Activated CD4-positive, alpha-beta T cell treated with anti-CD3 and anti-CD28 coated beads, Interleukin-2, amount 10 ng/mL, durations not matched to agents 7 days and 5 days (primary cell): ENCODE data around the gene TEX14. TPM values are rescaled to one million over a fixed set of nuclear protein-coding genes. Genes with fewer than 3 reads are reported as not detected.
A peak's percentile ranks its signal among the peaks of the same experiment; 100 is the strongest.
"Not testable (repeated sequence)": the region's sequence is repeated elsewhere in the genome, so short reads cannot be mapped to it uniquely, and the experiment has no call there.

ENCODE experiments used
- CTCF ChIA-PET: fragments of 350-600 bp; sonication (Branson Sonifier 250); formaldehyde crosslinking; loops from one replicate; lab custom pipeline; 2021; ENCODE audit warnings: antibody characterized with exemption; lab: Charles Lee
- POLR2A ChIA-PET: fragments of 350-600 bp; sonication (Branson Sonifier 250); formaldehyde crosslinking; loops from one replicate; lab custom pipeline; 2021; ENCODE audit warnings: antibody characterized with exemption; lab: Charles Lee
- DNase-seq: peaks from one replicate; pipeline ENCODE4 v3.0.0-alpha.2; 2020
- H3K27ac Mint-ChIP-seq: one replicate; pipeline ENCODE4 v1.8.0; 2021; ENCODE audit warnings: mild to moderate bottlenecking, moderate library complexity, mixed read lengths
- H3K27me3 Mint-ChIP-seq: one replicate; pipeline ENCODE4 v1.8.0; 2021; ENCODE audit warnings: mixed read lengths
- H3K36me3 Mint-ChIP-seq: one replicate; pipeline ENCODE4 v1.8.0; 2021; ENCODE audit warnings: low read depth, mixed read lengths
- H3K4me1 Mint-ChIP-seq: one replicate; pipeline ENCODE4 v1.8.0; 2021; ENCODE audit warnings: mixed read lengths
- H3K4me3 Mint-ChIP-seq: one replicate; pipeline ENCODE4 v1.8.0; 2021; ENCODE audit warnings: mild to moderate bottlenecking, moderate library complexity, mixed read lengths
- H3K9me3 Mint-ChIP-seq: one replicate; pipeline ENCODE4 v1.8.0; 2021; ENCODE audit warnings: mixed read lengths
- total RNA-seq, 2 experiments: library from RNA; stranded (reverse); gene quantifications; one replicate each; pipeline ENCODE4 v1.2.3, GENCODE V29; 2021

TEX14 gene
- total RNA-seq, 2 experiments from 2014 or later = 0.27 to 0.50 TPM

DNA sequence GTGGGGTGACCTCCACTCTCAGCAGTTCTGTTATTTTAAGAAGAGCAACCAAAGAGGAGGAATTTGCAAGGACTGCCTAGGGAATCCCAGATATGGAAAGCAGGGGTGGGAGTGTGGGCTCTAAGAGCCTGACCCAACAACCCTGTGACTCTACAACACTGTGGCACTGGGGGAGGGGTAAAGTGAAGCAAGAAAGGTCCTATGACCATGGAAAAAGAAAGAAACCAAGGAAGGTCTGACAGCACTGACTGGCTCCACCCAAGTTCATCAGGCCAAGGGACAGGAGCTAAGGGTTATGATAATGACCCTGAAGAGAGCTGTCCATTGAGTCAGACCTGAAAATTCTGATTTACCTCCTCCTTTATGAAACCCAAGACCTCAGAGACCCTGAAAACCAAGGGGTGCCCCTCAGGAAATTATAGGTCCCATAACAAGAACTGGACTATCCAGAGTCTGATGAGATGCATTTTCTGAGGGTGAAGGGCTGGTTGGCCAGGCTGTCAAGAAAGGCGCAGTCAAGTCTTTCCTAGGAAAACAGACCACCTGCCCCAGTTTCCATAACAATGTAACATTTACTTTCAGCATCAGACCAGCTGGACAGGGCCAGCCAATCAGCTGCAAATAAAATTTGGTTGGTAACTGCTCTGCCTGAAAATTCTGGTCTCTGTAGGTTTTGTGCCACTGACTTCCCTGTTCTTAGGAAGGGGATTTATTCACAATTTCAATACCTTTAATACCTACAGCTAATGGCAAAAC, 123.6 kb downstream of the TEX14 start:
- no peaks in the 10 kb centered on the region for H3K9me3 Mint-ChIP-seq
- no peak overlapping the region for H3K27ac Mint-ChIP-seq
- peaks cover 2% of the 10 kb centered on the region for H3K4me1 Mint-ChIP-seq
- no peaks in the 10 kb centered on the region for H3K36me3 Mint-ChIP-seq
- no peak for DNase-seq
- H3K27me3 Mint-ChIP-seq = peaks cover 15% of the 10 kb centered on the region
- POLR2A ChIA-PET = no interaction called here
- CTCF ChIA-PET = interaction anchor here (0.5 to 1.4 kb wide), 3 partner anchors 13 to 121 kb away, joined by 3 read pairs; no protein-coding TSS in a partner anchor
- H3K4me3 Mint-ChIP-seq = no peak overlapping the region

DNA sequence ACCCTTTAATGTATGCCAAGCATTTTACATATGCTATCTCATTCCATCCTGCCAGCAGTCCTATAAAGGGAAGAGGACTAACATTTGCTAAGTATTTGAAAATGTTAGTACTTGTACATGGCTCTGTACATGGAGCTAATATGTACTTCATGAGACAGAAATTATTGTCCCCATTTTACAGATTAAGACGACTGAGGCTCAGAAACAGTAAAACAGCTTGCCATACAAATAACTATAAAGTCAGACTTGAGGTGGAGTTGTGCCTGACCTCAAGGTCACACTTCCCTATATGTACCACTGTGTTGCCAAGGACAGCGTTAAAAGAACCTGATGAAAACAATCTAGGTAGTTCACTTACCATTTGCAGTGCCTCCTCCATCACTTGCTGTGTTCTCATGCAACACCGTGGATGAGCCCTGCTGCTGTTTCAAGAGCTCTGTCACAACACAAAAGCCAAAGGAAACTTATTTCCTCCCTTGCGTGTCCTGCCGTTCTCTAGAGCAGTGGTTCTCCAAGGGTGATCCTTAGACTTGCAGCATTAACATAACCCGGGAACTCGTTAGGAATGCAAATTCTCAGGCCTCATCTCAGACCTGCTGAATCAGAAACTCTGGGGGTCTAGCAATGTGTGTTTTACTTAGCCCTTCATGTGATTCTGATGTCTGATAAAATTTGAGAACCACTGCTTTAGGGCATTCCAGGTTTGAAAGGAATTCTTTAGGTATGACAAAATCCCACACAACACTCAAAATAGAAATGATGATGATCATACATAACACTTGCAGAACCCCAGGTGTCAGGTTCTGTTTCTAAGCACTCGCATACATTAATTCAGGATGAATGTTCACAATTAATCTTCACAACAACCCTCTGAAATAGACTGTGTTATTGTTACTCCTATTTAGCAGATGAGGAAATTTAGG, 126.2 kb downstream of the TEX14 start:
- DNase-seq = no peak
- CTCF ChIA-PET = interaction anchor here (1.0 kb wide), 1 partner anchor 8 kb away, joined by 4 read pairs; no protein-coding TSS in a partner anchor
- Mint-ChIP-seq H3K4me3 (no peak overlapping the region), H3K9me3 (no peaks in the 10 kb centered on the region), H3K4me1 (peaks cover 2% of the 10 kb centered on the region), H3K36me3 (no peaks in the 10 kb centered on the region), H3K27me3 (peaks cover 15% of the 10 kb centered on the region), H3K27ac (no peak overlapping the region)
- POLR2A ChIA-PET = no interaction called here

DNA sequence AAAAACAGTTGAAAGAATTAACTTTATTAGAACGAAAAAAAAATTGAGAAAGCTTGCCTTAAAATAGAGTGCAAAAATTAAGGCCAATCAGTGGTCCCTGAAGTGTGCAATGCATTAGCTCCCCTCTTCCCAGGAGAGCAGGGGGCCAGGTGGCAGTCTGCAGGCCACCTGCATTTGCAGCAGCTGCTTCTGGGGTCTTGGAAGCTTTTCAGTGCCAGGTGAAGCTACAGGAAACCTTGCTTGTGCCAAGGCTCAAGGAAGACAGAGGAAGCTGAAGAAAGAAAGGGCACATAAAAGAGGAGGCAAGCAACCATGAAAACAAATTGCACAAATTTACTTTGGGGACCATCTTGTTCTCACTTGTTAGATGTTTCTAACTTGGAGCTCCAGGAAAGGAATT, 126.9 kb downstream of the TEX14 start:
- H3K27ac Mint-ChIP-seq = no peak overlapping the region
- ChIA-PET CTCF (interaction anchor here (1.0 kb wide), 1 partner anchor 9 kb away, joined by 4 read pairs; no protein-coding TSS in a partner anchor), POLR2A (no interaction called here)
- H3K27me3 Mint-ChIP-seq = peaks cover 17% of the 10 kb centered on the region
- no peak for DNase-seq
- no peaks in the 10 kb centered on the region for H3K9me3 Mint-ChIP-seq
- H3K4me1 Mint-ChIP-seq = peaks cover 2% of the 10 kb centered on the region
- H3K4me3 Mint-ChIP-seq = no peak overlapping the region
- H3K36me3 Mint-ChIP-seq = no peaks in the 10 kb centered on the region

DNA sequence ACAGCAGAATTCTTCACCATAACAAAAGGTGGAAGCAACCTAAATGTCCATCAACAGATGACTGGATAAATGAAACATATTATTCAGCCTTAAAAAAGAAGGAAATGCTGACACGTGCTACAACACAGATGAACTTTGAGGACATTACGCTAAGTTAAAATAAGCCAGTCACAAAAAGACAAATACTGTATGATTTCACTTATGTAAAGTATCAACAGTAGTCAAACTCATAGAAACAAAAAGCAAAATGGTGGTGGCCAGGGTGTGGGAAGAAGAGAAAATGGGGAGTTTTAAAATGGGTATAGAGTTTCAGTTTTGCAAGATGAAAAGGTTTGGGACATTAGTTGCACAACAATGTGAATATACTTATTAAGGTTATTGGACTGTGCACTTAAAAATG, 127.6 kb downstream of the TEX14 start:
- no peak overlapping the region for H3K27ac Mint-ChIP-seq
- peaks cover 13% of the 10 kb centered on the region for H3K27me3 Mint-ChIP-seq
- no peak for DNase-seq
- no peak overlapping the region for H3K4me3 Mint-ChIP-seq
- ChIA-PET POLR2A (no interaction called here), CTCF (interaction anchor here (1.0 kb wide), 1 partner anchor 10 kb away, joined by 4 read pairs; no protein-coding TSS in a partner anchor)
- no peaks in the 10 kb centered on the region for H3K9me3 Mint-ChIP-seq
- H3K36me3 Mint-ChIP-seq = no peaks in the 10 kb centered on the region
- peaks cover 2% of the 10 kb centered on the region for H3K4me1 Mint-ChIP-seq

DNA sequence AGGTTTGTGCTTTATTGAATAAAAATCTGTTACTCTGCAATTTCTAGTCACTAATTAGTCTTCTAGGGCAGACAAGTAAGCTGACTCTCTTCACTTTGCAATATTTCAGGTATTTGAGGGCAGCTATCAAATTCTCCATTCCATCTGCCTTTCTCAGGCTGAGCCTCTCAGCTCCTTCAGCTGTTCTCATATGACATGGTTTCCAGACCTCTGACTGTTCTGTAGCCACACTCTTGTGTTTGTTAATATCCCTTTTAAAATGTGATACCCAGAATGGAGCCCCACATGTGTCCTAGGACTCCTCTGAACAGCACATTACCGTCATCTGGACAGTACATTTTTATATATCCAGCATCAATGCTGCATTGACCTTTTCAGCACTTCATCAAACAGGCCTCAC, 131.3 kb downstream of the TEX14 start:
- H3K9me3 Mint-ChIP-seq = no peaks in the 10 kb centered on the region
- DNase-seq = no peak
- no peak overlapping the region for H3K27ac Mint-ChIP-seq
- H3K27me3 Mint-ChIP-seq = peaks cover 4% of the 10 kb centered on the region
- POLR2A ChIA-PET = interaction anchor here (0.6 kb wide), 1 partner anchor 15 kb away, joined by 4 read pairs; no protein-coding TSS in a partner anchor
- CTCF ChIA-PET = no interaction called here
- H3K36me3 Mint-ChIP-seq = no peaks in the 10 kb centered on the region
- H3K4me1 Mint-ChIP-seq = peaks cover 15% of the 10 kb centered on the region
- H3K4me3 Mint-ChIP-seq = no peak overlapping the region

DNA sequence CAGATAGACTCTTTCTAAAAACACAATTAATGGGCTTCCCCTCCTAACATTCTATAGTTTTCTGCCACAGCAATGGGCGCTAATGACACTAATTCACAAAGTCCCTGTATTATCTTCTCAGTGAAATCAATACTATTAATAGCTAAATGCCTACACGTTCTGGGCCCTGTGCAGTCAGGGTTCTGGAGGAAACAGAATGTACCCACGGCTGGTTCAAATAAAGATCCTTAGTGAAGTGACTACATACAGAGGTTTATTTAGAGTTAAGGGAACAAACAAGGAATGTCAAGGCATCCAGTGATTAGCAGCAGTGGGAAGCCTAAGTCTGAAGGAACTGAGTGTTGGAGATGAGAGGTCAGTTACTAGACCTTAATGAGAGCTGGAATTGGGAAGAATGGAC, 133.9 kb downstream of the TEX14 start:
- no peak overlapping the region for H3K27ac Mint-ChIP-seq
- H3K4me1 Mint-ChIP-seq = peaks cover 13% of the 10 kb centered on the region
- peaks cover 2% of the 10 kb centered on the region for H3K27me3 Mint-ChIP-seq
- CTCF ChIA-PET = interaction anchor here (1.6 kb wide), 1 partner anchor 10 kb away, joined by 5 read pairs; no protein-coding TSS in a partner anchor
- H3K9me3 Mint-ChIP-seq = no peaks in the 10 kb centered on the region
- no peaks in the 10 kb centered on the region for H3K36me3 Mint-ChIP-seq
- POLR2A ChIA-PET = no interaction called here
- no peak for DNase-seq
- no peak overlapping the region for H3K4me3 Mint-ChIP-seq

DNA sequence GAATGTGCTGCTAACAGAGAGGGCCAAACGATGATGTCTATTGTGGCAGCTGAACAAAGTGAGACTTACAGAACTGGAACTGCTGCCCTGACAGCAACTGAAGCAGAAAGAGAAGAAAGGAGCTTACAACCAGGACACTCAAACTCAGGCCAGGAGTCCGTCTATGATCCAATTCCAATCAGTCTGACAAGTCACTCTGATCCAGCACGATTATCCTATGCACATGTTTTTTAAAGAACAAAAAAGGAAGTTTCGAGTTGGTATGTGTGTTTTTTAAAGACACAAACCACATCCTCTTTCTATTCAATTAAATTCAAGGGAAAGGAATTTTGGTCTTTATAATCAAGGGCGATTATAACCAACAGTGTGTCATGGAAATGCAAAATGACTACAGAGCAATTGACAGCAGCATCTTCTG, 135.0 kb downstream of the TEX14 start:
- Mint-ChIP-seq H3K36me3 (no peaks in the 10 kb centered on the region), H3K27ac (peak overlapping the region; percentile 58), H3K4me1 (peaks cover 13% of the 10 kb centered on the region), H3K27me3 (peaks cover 5% of the 10 kb centered on the region), H3K9me3 (no peaks in the 10 kb centered on the region), H3K4me3 (no peak overlapping the region)
- CTCF ChIA-PET = no interaction called here
- no peak for DNase-seq
- POLR2A ChIA-PET = no interaction called here

DNA sequence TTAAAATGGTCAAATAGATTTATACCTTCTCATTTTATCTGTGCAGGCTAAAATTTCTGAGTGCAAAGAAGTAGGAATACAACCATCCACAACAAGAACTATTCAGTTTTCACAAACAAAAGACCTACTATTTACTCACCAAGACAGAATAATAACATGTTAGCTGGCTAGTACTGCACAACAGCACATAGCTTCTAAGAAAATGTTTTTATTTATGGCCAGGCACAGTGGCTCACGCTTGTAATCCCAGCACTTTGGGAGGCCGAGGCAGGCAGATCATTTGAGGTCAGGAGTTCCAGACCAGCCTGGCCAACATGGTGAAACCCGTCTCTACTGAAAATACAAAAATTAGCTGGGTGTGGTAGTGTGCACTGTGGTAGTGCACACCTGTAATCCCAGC, 136.7 kb downstream of the TEX14 start:
- H3K9me3 Mint-ChIP-seq, POLR2A ChIA-PET, DNase-seq, H3K36me3 Mint-ChIP-seq, H3K4me3 Mint-ChIP-seq, H3K27me3 Mint-ChIP-seq, H3K27ac Mint-ChIP-seq: not testable (repeated sequence)
- CTCF ChIA-PET = interaction anchor here (1.2 kb wide), 1 partner anchor 22 kb away, joined by 3 read pairs; no protein-coding TSS in a partner anchor
- peaks cover 13% of the 10 kb centered on the region for H3K4me1 Mint-ChIP-seq

DNA sequence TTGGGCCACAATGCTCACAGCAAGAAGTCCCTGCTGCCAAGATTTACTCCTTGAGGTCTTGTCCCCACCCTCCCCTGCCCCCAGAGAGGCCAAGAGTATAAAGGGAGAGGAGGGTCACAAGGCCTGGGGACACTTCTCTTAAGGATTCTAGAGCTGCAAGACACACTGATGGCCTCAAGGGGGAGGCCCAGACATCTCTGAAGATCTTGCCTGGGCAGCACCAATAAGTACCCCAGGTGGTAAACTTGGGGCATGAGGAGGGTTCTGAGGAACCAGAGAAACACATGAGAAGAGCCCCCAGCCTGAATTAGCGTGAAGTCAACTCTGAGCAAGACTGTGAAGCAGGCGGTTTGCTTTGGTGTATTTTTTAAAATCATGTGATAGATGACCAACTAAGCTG, 150.6 kb downstream of the TEX14 start:
- DNase-seq = no peak
- H3K4me3 Mint-ChIP-seq = no peak overlapping the region
- ChIA-PET CTCF (interaction anchor here (1.6 to 3.3 kb wide), 2 partner anchors 8 to 10 kb away, joined by 4 to 16 read pairs; no protein-coding TSS in a partner anchor), POLR2A (interaction anchor here (1.2 kb wide), 1 partner anchor 91 kb away, joined by 3 read pairs; no protein-coding TSS in a partner anchor)
- H3K27me3 Mint-ChIP-seq = peaks cover 9% of the 10 kb centered on the region
- H3K4me1 Mint-ChIP-seq = no peaks in the 10 kb centered on the region
- H3K9me3 Mint-ChIP-seq = no peaks in the 10 kb centered on the region
- H3K27ac Mint-ChIP-seq = no peak overlapping the region
- no peaks in the 10 kb centered on the region for H3K36me3 Mint-ChIP-seq

DNA sequence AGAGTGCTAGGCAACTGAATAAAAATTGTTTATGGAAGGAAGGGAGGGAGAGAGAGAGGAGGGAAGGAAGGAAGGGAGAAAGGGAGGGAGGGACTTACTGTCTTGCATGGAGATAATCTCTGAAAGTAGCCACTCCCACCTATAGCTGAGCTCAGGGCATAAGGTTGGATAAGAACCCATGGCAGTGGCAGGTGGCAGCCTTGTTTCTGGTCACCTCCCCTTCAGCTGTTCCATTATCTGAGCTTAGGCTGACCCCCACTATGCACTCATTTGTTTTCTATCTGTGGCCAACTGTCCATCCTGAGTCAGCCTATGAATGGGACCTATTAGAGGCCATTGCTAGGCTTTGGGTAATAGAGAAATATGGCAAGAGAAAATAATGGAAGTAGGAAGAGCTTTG, 152.1 kb downstream of the TEX14 start:
- DNase-seq = no peak
- Mint-ChIP-seq H3K27ac (no peak overlapping the region), H3K27me3 (peaks cover 20% of the 10 kb centered on the region), H3K4me3 (no peak overlapping the region), H3K36me3 (no peaks in the 10 kb centered on the region), H3K9me3 (no peaks in the 10 kb centered on the region), H3K4me1 (no peaks in the 10 kb centered on the region)
- ChIA-PET CTCF (interaction anchor here (0.6 to 3.3 kb wide), 3 partner anchors 12 to 1661 kb away, joined by 4 to 16 read pairs (median 4); no protein-coding TSS in a partner anchor), POLR2A (no interaction called here)

DNA sequence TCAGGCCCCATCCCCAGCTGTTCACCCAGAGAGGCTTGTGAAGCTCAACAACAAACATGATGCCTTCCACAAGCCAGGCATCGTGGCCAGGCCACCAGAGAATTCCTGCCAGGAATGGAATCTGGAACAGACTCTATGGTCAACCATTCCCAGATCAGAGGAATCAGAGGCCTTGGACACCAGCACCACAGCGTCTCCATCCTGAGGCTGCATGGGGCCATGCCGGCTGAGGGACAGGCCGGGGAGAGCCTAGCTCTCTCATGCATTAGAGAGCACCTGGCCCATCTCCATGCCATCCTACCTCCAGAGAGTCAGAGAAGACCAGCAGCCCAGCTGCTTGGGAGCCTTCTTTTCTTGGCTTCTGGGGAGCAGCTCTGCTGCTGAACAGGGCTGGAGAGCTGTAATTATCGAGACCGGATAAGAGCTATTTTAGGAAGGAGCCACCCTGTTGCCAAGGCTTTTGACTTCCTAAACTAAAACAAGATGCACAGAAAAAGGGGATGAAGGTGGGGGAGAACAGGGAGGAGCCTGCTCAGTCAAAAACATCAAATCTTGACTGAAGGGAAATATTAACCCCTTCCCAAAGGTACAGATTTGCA, 152.9 kb downstream of the TEX14 start:
- H3K27ac Mint-ChIP-seq = no peak overlapping the region
- H3K9me3 Mint-ChIP-seq = no peaks in the 10 kb centered on the region
- ChIA-PET POLR2A (no interaction called here), CTCF (interaction anchor here (0.6 to 2.5 kb wide), 4 partner anchors 10 to 1660 kb away, joined by 3 to 11 read pairs (median 4); no protein-coding TSS in a partner anchor)
- H3K27me3 Mint-ChIP-seq = peaks cover 21% of the 10 kb centered on the region
- no peaks in the 10 kb centered on the region for H3K36me3 Mint-ChIP-seq
- no peak overlapping the region for H3K4me3 Mint-ChIP-seq
- no peaks in the 10 kb centered on the region for H3K4me1 Mint-ChIP-seq
- DNase-seq = no peak

DNA sequence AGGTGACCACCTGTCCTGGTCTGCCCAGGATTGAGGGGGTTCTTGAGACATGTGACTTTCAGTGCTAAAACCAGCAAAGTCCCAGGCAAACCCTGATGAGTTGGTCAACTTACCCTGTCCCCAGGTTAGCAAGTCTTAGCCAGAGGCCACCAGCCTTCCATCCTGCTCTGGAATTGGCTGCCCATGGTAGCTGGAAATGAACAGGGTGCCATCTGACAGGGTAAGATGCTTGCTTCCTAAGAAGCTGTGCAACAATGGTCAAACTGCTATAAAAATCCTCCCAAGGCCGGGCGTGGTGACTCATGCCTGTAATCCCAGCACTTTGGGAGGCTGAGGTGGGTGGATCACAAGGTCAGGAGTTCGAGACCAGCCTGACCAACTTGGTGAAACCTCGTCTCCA, 154.6 kb downstream of the TEX14 start:
- H3K4me3 Mint-ChIP-seq = no peak overlapping the region
- no peak for DNase-seq
- no peaks in the 10 kb centered on the region for H3K9me3 Mint-ChIP-seq
- no peaks in the 10 kb centered on the region for H3K4me1 Mint-ChIP-seq
- no peaks in the 10 kb centered on the region for H3K36me3 Mint-ChIP-seq
- H3K27ac Mint-ChIP-seq = no peak overlapping the region
- ChIA-PET POLR2A (no interaction called here), CTCF (interaction anchor here (0.8 to 2.5 kb wide), 4 partner anchors 8 to 18 kb away, joined by 3 to 11 read pairs (median 5); no protein-coding TSS in a partner anchor)
- peaks cover 31% of the 10 kb centered on the region for H3K27me3 Mint-ChIP-seq
